ENCODE data around the gene CD46.
A peak's percentile ranks its signal among the peaks of the same experiment; 100 is the strongest.

Gene CD46

GRCh38 chr1:207828046-207828445 lies 76.2 kb downstream of the CD46 start:
- no peak for DNase-seq (ENCODE audit: low read depth in 2 of 2)

- DNase-seq (ENCODE audit: low read depth in 2 of 2): peak in 1 of 2 donors; percentile 19
Measured at GRCh38 chr1:207828485-207829158, 76.8 kb downstream of the CD46 start.

GRCh38 chr1:207829576-207829975 lies 77.7 kb downstream of the CD46 start:
- DNase-seq (ENCODE audit: low read depth in 2 of 2): no peak

GRCh38 chr1:207830788-207831187 lies 78.9 kb downstream of the CD46 start:
- no peak for DNase-seq (ENCODE audit: low read depth in 2 of 2)

GRCh38 chr1:207831517-207832327 lies 79.9 kb downstream of the CD46 start:
- no peak for DNase-seq (ENCODE audit: low read depth in 2 of 2)

GRCh38 chr1:207832796-207833195 lies 80.9 kb downstream of the CD46 start:
- no peak for DNase-seq (ENCODE audit: low read depth in 2 of 2)

GRCh38 chr1:207833381-207833780 lies 81.5 kb downstream of the CD46 start:
- no peak for DNase-seq (ENCODE audit: low read depth in 2 of 2)

GRCh38 chr1:207833956-207834660 lies 82.3 kb downstream of the CD46 start:
- no peak for DNase-seq (ENCODE audit: low read depth in 2 of 2)

- DNase-seq (ENCODE audit: low read depth in 2 of 2): no peak
Measured at GRCh38 chr1:207835958-207836357, 84.1 kb downstream of the CD46 start.

- DNase-seq (ENCODE audit: low read depth in 2 of 2): no peak
Measured at GRCh38 chr1:207836591-207837347, 84.9 kb downstream of the CD46 start.

- no peak for DNase-seq (ENCODE audit: low read depth in 2 of 2)
Measured at GRCh38 chr1:207837673-207838072, 85.8 kb downstream of the CD46 start.

- no peak for DNase-seq (ENCODE audit: low read depth in 2 of 2)
Measured at GRCh38 chr1:207838156-207839082, 86.6 kb downstream of the CD46 start.

- DNase-seq (ENCODE audit: low read depth in 2 of 2): no peak
Measured at GRCh38 chr1:207839083-207839413, 87.2 kb downstream of the CD46 start.

- no peak for DNase-seq (ENCODE audit: low read depth in 2 of 2)
Measured at GRCh38 chr1:207840380-207840779, 88.5 kb downstream of the CD46 start.

GRCh38 chr1:207841293-207841692 lies 89.4 kb downstream of the CD46 start:
- no peak for DNase-seq (ENCODE audit: low read depth in 2 of 2)

GRCh38 chr1:207841901-207842300 lies 90.0 kb downstream of the CD46 start:
- no peak for DNase-seq (ENCODE audit: low read depth in 2 of 2)

- no peak for DNase-seq (ENCODE audit: low read depth in 2 of 2)
Measured at GRCh38 chr1:207842506-207842905, 90.7 kb downstream of the CD46 start.

- no peak for DNase-seq (ENCODE audit: low read depth in 2 of 2)
Measured at GRCh38 chr1:207844371-207844770, 92.5 kb downstream of the CD46 start.
